ENCODE results near the gene AADAC. TPM values are rescaled to one million over a fixed set of nuclear protein-coding genes. Genes with fewer than 3 reads are reported as not detected.
"Not testable (repeated sequence)": the region's sequence is repeated elsewhere in the genome, so short reads cannot be mapped to it uniquely, and the experiment has no call there.

AADAC gene
- polyA plus RNA-seq, 1 donor (not counting 4 experiments of a cell fraction or from before 2014, with no cell fraction given) = 0.28 TPM

DNA sequence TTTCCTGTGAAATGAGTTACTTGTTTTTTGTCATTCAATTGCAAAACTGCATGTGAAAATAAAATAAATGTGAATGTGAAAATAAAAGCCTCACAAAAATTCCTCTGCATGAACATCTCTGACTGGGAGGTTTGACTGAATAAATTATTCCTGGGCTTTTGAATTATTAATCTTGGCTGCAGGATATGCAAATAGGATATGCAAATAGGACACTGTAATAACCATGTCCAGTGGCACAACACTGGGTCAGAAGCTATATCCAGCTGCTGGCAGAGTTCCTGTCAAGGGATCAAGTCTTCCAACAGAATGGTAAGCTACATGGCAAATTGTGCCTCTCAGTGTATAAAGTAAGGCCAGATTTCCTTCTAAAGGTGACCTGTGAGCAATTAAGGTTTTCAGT is 59.5 kb downstream of the AADAC start, which contains the start of gene SUCNR1:
SUCNR1 (plus strand) TSS at position 246 of the 400 bp plus-strand sequence. CDS start 6,250 bp downstream, outside the sequence.
- no peak within 1 kb of the TSS for H3K9ac ChIP-seq (ENCODE audit: control insufficient read depth, extremely low read depth, insufficient read depth, low read length)
- no peak within 1 kb of the TSS for H3K4me2 ChIP-seq (ENCODE audit: control insufficient read depth, extremely low read depth, insufficient read depth, low read depth, low read length)
- H3K27ac ChIP-seq (ENCODE audit: control insufficient read depth, insufficient read depth, low read length) = no peak within 1 kb of the TSS
- TF ChIP-seq, protein P1, sequence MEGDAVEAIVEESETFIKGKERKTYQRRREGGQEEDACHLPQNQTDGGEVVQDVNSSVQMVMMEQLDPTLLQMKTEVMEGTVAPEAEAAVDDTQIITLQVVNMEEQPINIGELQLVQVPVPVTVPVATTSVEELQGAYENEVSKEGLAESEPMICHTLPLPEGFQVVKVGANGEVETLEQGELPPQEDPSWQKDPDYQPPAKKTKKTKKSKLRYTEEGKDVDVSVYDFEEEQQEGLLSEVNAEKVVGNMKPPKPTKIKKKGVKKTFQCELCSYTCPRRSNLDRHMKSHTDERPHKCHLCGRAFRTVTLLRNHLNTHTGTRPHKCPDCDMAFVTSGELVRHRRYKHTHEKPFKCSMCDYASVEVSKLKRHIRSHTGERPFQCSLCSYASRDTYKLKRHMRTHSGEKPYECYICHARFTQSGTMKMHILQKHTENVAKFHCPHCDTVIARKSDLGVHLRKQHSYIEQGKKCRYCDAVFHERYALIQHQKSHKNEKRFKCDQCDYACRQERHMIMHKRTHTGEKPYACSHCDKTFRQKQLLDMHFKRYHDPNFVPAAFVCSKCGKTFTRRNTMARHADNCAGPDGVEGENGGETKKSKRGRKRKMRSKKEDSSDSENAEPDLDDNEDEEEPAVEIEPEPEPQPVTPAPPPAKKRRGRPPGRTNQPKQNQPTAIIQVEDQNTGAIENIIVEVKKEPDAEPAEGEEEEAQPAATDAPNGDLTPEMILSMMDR (optimal IDR thresholded peaks at IDR 0.05 in 1 of 3, IDR thresholded peaks at IDR 0.05 in 1 of 3, conservative IDR thresholded peaks at IDR 0.05 in 1 of 3; ENCODE audit: extremely low read depth in 1 of 3, insufficient read depth in 2 of 3, low read length in 3 of 3) = no peak
- TF ChIP-seq EZH2 (IDR thresholded peaks at IDR 0.05; ENCODE audit: low read length) = no peak
- no peaks in the 10 kb centered on the region for H3K9me1 ChIP-seq (ENCODE audit: control insufficient read depth, extremely low read depth, insufficient read depth, low read length)
- H3K9me3 ChIP-seq (ENCODE audit: control insufficient read depth, low read depth, low read length) = no peaks in the 10 kb centered on the region
- no peaks in the 10 kb centered on the region for H3K4me1 ChIP-seq (ENCODE audit: control insufficient read depth, extremely low read depth, insufficient read depth, low read length)
- H3K27me3 ChIP-seq (ENCODE audit: control insufficient read depth, extremely low read depth, insufficient read depth, low read length) = no peaks in the 10 kb centered on the region
- dilution Hi-C loops (cut with MboI; ENCODE audit: extremely low pct_ligation_motif_present, low sequenced_read_pairs) = no loop called here
- no peak within 1 kb of the TSS for H2AFZ ChIP-seq (ENCODE audit: control insufficient read depth, low read length)
- no peaks in the 10 kb centered on the region for H3K79me2 ChIP-seq (ENCODE audit: control insufficient read depth, insufficient read depth, low read length)
- H3K4me3 ChIP-seq (ENCODE audit: control insufficient read depth in 2 of 3, extremely low read depth in 1 of 3, insufficient read depth in 2 of 3, low read depth in 1 of 3, low read length in 3 of 3) = no peak within 1 kb of the TSS
- FAIRE-seq (no peak), DNase-seq (ENCODE audit: low read depth, low spot score) (no peak)
- no peaks in the 10 kb centered on the region for H4K20me1 ChIP-seq (ENCODE audit: control insufficient read depth, extremely low read depth, insufficient read depth, low read length)
- H3K36me3 ChIP-seq (ENCODE audit: control insufficient read depth in 2 of 2, extremely low read depth in 1 of 2, insufficient read depth in 2 of 2, low read length in 2 of 2) = no peaks in the 10 kb centered on the region

DNA sequence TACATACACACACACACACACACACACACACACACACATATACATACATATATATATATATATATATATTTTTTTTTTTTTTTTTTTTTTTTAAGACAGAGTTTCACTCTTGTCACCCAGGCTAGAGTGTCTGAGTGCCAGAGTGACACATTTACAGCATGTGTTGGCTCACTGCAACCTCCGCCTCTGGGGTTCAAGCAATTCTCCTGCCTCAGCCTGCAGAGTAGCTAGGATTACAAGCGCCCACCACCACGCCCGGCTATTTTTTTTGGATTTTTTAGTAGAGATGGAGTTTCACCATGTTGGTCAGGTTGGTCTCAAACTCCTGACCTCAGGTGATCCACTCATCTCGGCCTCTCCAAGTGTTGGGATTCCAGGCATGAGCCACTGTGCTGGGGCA is 60.2 kb downstream of the AADAC start:
- H3K4me3 ChIP-seq (ENCODE audit: control insufficient read depth in 2 of 3, extremely low read depth in 1 of 3, insufficient read depth in 2 of 3, low read depth in 1 of 3, low read length in 3 of 3); H3K36me3 ChIP-seq (ENCODE audit: control insufficient read depth in 2 of 2, extremely low read depth in 1 of 2, insufficient read depth in 2 of 2, low read length in 2 of 2); H3K4me2 ChIP-seq (ENCODE audit: control insufficient read depth, extremely low read depth, insufficient read depth, low read depth, low read length); H3K27me3 ChIP-seq (ENCODE audit: control insufficient read depth, extremely low read depth, insufficient read depth, low read length); dilution Hi-C loops (cut with MboI; ENCODE audit: extremely low pct_ligation_motif_present, low sequenced_read_pairs); H3K4me1 ChIP-seq (ENCODE audit: control insufficient read depth, extremely low read depth, insufficient read depth, low read length); H3K27ac ChIP-seq (ENCODE audit: control insufficient read depth, insufficient read depth, low read length); H3K9me3 ChIP-seq (ENCODE audit: control insufficient read depth, low read depth, low read length); H3K9ac ChIP-seq (ENCODE audit: control insufficient read depth, extremely low read depth, insufficient read depth, low read length); H3K79me2 ChIP-seq (ENCODE audit: control insufficient read depth, insufficient read depth, low read length); H2AFZ ChIP-seq (ENCODE audit: control insufficient read depth, low read length); DNase-seq (ENCODE audit: low read depth, low spot score); FAIRE-seq; H3K9me1 ChIP-seq (ENCODE audit: control insufficient read depth, extremely low read depth, insufficient read depth, low read length); H4K20me1 ChIP-seq (ENCODE audit: control insufficient read depth, extremely low read depth, insufficient read depth, low read length): not testable (repeated sequence)

GRCh38 chr3:151875759-151876158 is 61.8 kb downstream of the AADAC start:
- H3K4me3 ChIP-seq (ENCODE audit: control insufficient read depth in 2 of 3, extremely low read depth in 1 of 3, insufficient read depth in 2 of 3, low read depth in 1 of 3, low read length in 3 of 3) = no peak overlapping the region
- dilution Hi-C loops (cut with MboI; ENCODE audit: extremely low pct_ligation_motif_present, low sequenced_read_pairs) = no loop called here
- H3K36me3 ChIP-seq (ENCODE audit: control insufficient read depth in 2 of 2, extremely low read depth in 1 of 2, insufficient read depth in 2 of 2, low read length in 2 of 2) = no peaks in the 10 kb centered on the region
- H2AFZ ChIP-seq (ENCODE audit: control insufficient read depth, low read length) = no peak overlapping the region
- no peaks in the 10 kb centered on the region for H3K9me1 ChIP-seq (ENCODE audit: control insufficient read depth, extremely low read depth, insufficient read depth, low read length)
- H3K4me1 ChIP-seq (ENCODE audit: control insufficient read depth, extremely low read depth, insufficient read depth, low read length) = no peaks in the 10 kb centered on the region
- no peak for TF ChIP-seq EZH2 (IDR thresholded peaks at IDR 0.05; ENCODE audit: low read length)
- TF ChIP-seq, protein P1 (optimal IDR thresholded peaks at IDR 0.05 in 1 of 3, IDR thresholded peaks at IDR 0.05 in 1 of 3, conservative IDR thresholded peaks at IDR 0.05 in 1 of 3; ENCODE audit: extremely low read depth in 1 of 3, insufficient read depth in 2 of 3, low read length in 3 of 3) = no peak
- no peaks in the 10 kb centered on the region for H3K27me3 ChIP-seq (ENCODE audit: control insufficient read depth, extremely low read depth, insufficient read depth, low read length)
- no peak overlapping the region for H3K27ac ChIP-seq (ENCODE audit: control insufficient read depth, insufficient read depth, low read length)
- no peak overlapping the region for H3K4me2 ChIP-seq (ENCODE audit: control insufficient read depth, extremely low read depth, insufficient read depth, low read depth, low read length)
- no peaks in the 10 kb centered on the region for H3K9me3 ChIP-seq (ENCODE audit: control insufficient read depth, low read depth, low read length)
- H3K9ac ChIP-seq (ENCODE audit: control insufficient read depth, extremely low read depth, insufficient read depth, low read length) = no peak overlapping the region
- DNase-seq (ENCODE audit: low read depth, low spot score) (no peak), FAIRE-seq (no peak)
- H4K20me1 ChIP-seq (ENCODE audit: control insufficient read depth, extremely low read depth, insufficient read depth, low read length) = no peaks in the 10 kb centered on the region
- no peaks in the 10 kb centered on the region for H3K79me2 ChIP-seq (ENCODE audit: control insufficient read depth, insufficient read depth, low read length)

All from keratinocyte (primary cell).